GM10266 (cell line): ENCODE data around the gene ITGA3.

Experiments used
- DNase-seq: peaks from one replicate; pipeline ENCODE4 v3.0.0; 2012; ENCODE audit errors: extremely low spot score
- CTCF ChIP-seq: IDR thresholded peaks from 2 replicates; pipeline ENCODE4 v1.5.1; 2012; ENCODE audit warnings: mild to moderate bottlenecking, low read depth; ENCODE audit not compliant: control insufficient read depth, insufficient read depth; ENCODE audit errors: missing control alignments

Gene ITGA3

GRCh38 chr17:50096092-50096491 lies 40.2 kb downstream of the ITGA3 start:
- TF ChIP-seq CTCF, result no peak
- no peak for DNase-seq

GRCh38 chr17:50096758-50097157 lies 40.8 kb downstream of the ITGA3 start:
- no peak for TF ChIP-seq CTCF
- no peak for DNase-seq

- DNase-seq, result no peak
- TF ChIP-seq CTCF, result no peak
These were observed 41.5 kb downstream of the ITGA3 start for GRCh38 chr17:50097455-50097854.

GRCh38 chr17:50097926-50098325 lies 42.0 kb downstream of the ITGA3 start:
- DNase-seq, result no peak
- TF ChIP-seq CTCF, result no peak

GRCh38 chr17:50098583-50098982 lies 42.7 kb downstream of the ITGA3 start:
- TF ChIP-seq CTCF, result no peak
- DNase-seq, result no peak

- no peak for TF ChIP-seq CTCF
- DNase-seq, result no peak
These were observed 43.1 kb downstream of the ITGA3 start for GRCh38 chr17:50099003-50099402.

- TF ChIP-seq CTCF, result no peak
- no peak for DNase-seq
These were observed 44.6 kb downstream of the ITGA3 start for GRCh38 chr17:50100480-50100883.
